GM12878 (cell line): ENCODE results near the gene BARX2.

Experiments
- CEBPB ChIP-seq, 2 experiments: fragments of 150-350 bp in 1 of 2; IDR thresholded peaks; 2 replicates each; pipeline ENCODE4 v1.6.1; 2012 to 2014; ENCODE audit warnings: low read depth in 2 of 2, low read length in 2 of 2, borderline replicate concordance in 1 of 2, inconsistent platforms in 1 of 2
- EGR1 ChIP-seq, 2 experiments: IDR thresholded peaks; 1 replicate in 1 of 2; 2 replicates in 1 of 2; pipeline ENCODE4 v1.6.1; 2011 to 2012; ENCODE audit warnings: low read depth in 2 of 2, low read length in 2 of 2, borderline replicate concordance in 1 of 2, mild to moderate bottlenecking in 1 of 2, moderate library complexity in 1 of 2
- EP300 ChIP-seq, 2 experiments: fragments of 150-350 bp in 1 of 2; IDR thresholded peaks; 2 replicates each; pipeline ENCODE4 v1.6.1; 2011 to 2012; ENCODE audit warnings: low read depth in 2 of 2, low read length in 2 of 2, borderline replicate concordance in 1 of 2, improper control_type of control experiment in 1 of 2, inconsistent platforms in 1 of 2; ENCODE audit not compliant: control insufficient read depth in 1 of 2
- ESRRA ChIP-seq: IDR thresholded peaks from 2 replicates; pipeline ENCODE4 v1.6.1; 2012; ENCODE audit warnings: mild to moderate bottlenecking, low read length, improper control_type of control experiment
- EZH2 ChIP-seq: IDR thresholded peaks from 2 replicates; pipeline ENCODE4 v1.6.1; 2012; ENCODE audit warnings: low read depth, mild to moderate bottlenecking, control low read depth, inconsistent platforms, low read length, borderline replicate concordance; ENCODE audit not compliant: control insufficient read depth
- HCFC1 ChIP-seq: fragments of 150-350 bp; IDR thresholded peaks from 2 replicates; pipeline ENCODE4 v1.6.1; 2014; ENCODE audit warnings: low read length
- PAX5 ChIP-seq: IDR thresholded peaks from 2 replicates; pipeline ENCODE4 v1.6.1; 2011; ENCODE audit warnings: low read depth, low read length, borderline replicate concordance
- RAD51 ChIP-seq: fragments of 450-650 bp; IDR thresholded peaks from 2 replicates; pipeline ENCODE4 v1.6.1; 2016; ENCODE audit warnings: moderate library complexity, mild to moderate bottlenecking, inconsistent platforms
- RB1 ChIP-seq: fragments of 450-650 bp; formaldehyde crosslinking; IDR thresholded peaks from 2 replicates; pipeline ENCODE4 v1.6.1; 2017; ENCODE audit warnings: mild to moderate bottlenecking, borderline replicate concordance
- SREBF1 ChIP-seq: IDR thresholded peaks from 2 replicates; pipeline ENCODE4 v1.6.1; 2012; ENCODE audit warnings: mild to moderate bottlenecking, low read length
- TCF7 ChIP-seq: IDR thresholded peaks from 2 replicates; pipeline ENCODE4 v1.6.1; 2014; ENCODE audit warnings: antibody characterized with exemption, borderline replicate concordance
- TF ChIP-seq, protein P1 (sequence below), 3 experiments: IDR thresholded peaks in 2 of 3; conservative IDR thresholded peaks in 1 of 3; 2 replicates each; pipeline ENCODE4 v1.5.1; 2011; ENCODE audit warnings: low read depth in 3 of 3, low read length in 3 of 3, mild to moderate bottlenecking in 3 of 3, control low read depth in 2 of 3, moderate library complexity in 2 of 3, inconsistent platforms in 1 of 3, mixed read lengths in 1 of 3; ENCODE audit not compliant: control insufficient read depth in 2 of 3, insufficient read depth in 1 of 3; ENCODE audit errors: extremely low read depth in 1 of 3
- TF ChIP-seq, protein P2 (sequence below): fragments of 450-650 bp; formaldehyde crosslinking; IDR thresholded peaks from 2 replicates; pipeline ENCODE4 v1.5.0; 2022; ENCODE audit warnings: mild to moderate bottlenecking, missing genetic modification characterization
- TF ChIP-seq, protein P3 (sequence below): fragments of 450-650 bp; formaldehyde crosslinking; IDR thresholded peaks from 2 replicates; pipeline ENCODE4 v1.4.0; 2020; ENCODE audit warnings: mild to moderate bottlenecking, moderate library complexity

DNA sequence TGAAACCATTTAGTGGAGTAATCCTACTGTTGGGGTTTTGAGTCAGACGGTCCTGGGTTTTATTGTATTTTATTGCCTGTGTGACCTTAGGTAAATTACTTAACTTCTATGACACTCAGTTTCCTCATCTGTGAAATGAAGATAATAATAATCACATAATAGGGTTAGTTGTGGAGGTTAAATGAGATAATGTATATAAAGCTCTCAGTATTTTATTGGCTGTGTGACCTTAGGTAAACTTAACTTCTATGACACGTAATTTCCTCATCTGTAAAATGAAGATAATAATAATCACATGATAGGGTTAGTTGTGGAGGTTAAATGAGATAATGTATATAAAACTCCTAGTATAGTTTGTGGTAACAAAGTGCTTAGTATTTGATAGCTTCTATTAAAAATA lies 13.2 kb downstream of the BARX2 start:
- TF ChIP-seq CEBPB (IDR thresholded peaks at IDR 0.05; ENCODE audit: borderline replicate concordance in 1 of 2, low read depth in 2 of 2, low read length in 2 of 2) (no peak), EP300 (IDR thresholded peaks at IDR 0.05; ENCODE audit: borderline replicate concordance in 1 of 2, control insufficient read depth in 1 of 2, low read depth in 2 of 2, low read length in 2 of 2) (no peak), HCFC1 (no peak), RB1 (no peak), EGR1 (IDR thresholded peaks at IDR 0.05; ENCODE audit: borderline replicate concordance in 1 of 2, low read depth in 2 of 2, low read length in 2 of 2) (no peak), TCF7 (no peak), RAD51 (no peak), PAX5 (no peak), SREBF1 (no peak), ESRRA (no peak), EZH2 (no peak)
- TF ChIP-seq, protein P1, sequence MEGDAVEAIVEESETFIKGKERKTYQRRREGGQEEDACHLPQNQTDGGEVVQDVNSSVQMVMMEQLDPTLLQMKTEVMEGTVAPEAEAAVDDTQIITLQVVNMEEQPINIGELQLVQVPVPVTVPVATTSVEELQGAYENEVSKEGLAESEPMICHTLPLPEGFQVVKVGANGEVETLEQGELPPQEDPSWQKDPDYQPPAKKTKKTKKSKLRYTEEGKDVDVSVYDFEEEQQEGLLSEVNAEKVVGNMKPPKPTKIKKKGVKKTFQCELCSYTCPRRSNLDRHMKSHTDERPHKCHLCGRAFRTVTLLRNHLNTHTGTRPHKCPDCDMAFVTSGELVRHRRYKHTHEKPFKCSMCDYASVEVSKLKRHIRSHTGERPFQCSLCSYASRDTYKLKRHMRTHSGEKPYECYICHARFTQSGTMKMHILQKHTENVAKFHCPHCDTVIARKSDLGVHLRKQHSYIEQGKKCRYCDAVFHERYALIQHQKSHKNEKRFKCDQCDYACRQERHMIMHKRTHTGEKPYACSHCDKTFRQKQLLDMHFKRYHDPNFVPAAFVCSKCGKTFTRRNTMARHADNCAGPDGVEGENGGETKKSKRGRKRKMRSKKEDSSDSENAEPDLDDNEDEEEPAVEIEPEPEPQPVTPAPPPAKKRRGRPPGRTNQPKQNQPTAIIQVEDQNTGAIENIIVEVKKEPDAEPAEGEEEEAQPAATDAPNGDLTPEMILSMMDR (IDR thresholded peaks at IDR 0.05 in 2 of 3, conservative IDR thresholded peaks at IDR 0.05 in 1 of 3; ENCODE audit: control insufficient read depth in 2 of 3, extremely low read depth in 1 of 3, insufficient read depth in 1 of 3, low read depth in 3 of 3, low read length in 3 of 3) = no peak
- TF ChIP-seq, protein P2, sequence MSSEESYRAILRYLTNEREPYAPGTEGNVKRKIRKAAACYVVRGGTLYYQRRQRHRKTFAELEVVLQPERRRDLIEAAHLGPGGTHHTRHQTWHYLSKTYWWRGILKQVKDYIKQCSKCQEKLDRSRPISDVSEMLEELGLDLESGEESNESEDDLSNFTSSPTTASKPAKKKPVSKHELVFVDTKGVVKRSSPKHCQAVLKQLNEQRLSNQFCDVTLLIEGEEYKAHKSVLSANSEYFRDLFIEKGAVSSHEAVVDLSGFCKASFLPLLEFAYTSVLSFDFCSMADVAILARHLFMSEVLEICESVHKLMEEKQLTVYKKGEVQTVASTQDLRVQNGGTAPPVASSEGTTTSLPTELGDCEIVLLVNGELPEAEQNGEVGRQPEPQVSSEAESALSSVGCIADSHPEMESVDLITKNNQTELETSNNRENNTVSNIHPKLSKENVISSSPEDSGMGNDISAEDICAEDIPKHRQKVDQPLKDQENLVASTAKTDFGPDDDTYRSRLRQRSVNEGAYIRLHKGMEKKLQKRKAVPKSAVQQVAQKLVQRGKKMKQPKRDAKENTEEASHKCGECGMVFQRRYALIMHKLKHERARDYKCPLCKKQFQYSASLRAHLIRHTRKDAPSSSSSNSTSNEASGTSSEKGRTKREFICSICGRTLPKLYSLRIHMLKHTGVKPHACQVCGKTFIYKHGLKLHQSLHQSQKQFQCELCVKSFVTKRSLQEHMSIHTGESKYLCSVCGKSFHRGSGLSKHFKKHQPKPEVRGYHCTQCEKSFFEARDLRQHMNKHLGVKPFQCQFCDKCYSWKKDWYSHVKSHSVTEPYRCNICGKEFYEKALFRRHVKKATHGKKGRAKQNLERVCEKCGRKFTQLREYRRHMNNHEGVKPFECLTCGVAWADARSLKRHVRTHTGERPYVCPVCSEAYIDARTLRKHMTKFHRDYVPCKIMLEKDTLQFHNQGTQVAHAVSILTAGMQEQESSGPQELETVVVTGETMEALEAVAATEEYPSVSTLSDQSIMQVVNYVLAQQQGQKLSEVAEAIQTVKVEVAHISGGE (CRISPR knock-in tag) = no peak
- TF ChIP-seq, protein P3, sequence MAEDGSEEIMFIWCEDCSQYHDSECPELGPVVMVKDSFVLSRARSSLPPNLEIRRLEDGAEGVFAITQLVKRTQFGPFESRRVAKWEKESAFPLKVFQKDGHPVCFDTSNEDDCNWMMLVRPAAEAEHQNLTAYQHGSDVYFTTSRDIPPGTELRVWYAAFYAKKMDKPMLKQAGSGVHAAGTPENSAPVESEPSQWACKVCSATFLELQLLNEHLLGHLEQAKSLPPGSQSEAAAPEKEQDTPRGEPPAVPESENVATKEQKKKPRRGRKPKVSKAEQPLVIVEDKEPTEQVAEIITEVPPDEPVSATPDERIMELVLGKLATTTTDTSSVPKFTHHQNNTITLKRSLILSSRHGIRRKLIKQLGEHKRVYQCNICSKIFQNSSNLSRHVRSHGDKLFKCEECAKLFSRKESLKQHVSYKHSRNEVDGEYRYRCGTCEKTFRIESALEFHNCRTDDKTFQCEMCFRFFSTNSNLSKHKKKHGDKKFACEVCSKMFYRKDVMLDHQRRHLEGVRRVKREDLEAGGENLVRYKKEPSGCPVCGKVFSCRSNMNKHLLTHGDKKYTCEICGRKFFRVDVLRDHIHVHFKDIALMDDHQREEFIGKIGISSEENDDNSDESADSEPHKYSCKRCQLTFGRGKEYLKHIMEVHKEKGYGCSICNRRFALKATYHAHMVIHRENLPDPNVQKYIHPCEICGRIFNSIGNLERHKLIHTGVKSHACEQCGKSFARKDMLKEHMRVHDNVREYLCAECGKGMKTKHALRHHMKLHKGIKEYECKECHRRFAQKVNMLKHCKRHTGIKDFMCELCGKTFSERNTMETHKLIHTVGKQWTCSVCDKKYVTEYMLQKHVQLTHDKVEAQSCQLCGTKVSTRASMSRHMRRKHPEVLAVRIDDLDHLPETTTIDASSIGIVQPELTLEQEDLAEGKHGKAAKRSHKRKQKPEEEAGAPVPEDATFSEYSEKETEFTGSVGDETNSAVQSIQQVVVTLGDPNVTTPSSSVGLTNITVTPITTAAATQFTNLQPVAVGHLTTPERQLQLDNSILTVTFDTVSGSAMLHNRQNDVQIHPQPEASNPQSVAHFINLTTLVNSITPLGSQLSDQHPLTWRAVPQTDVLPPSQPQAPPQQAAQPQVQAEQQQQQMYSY = no peak
